HG03280 (cell line): ENCODE measurements around the gene CD44.
A peak's percentile ranks its signal among the peaks of the same experiment; 100 is the strongest.

Source experiments
- ATAC-seq: cut with Tn5 transposase; IDR thresholded peaks from one replicate; pipeline ENCODE4 v1.9.1; 2021; ENCODE audit warnings: mild to moderate bottlenecking, moderate library complexity; ENCODE audit not compliant: unreplicated experiment

The CD44 gene

GRCh38 chr11:35250621-35251020 is 111.7 kb downstream of the CD44 start:
- no peak for ATAC-seq

- ATAC-seq, result no peak
Measured at GRCh38 chr11:35253237-35253636, 114.3 kb downstream of the CD44 start.

DNA sequence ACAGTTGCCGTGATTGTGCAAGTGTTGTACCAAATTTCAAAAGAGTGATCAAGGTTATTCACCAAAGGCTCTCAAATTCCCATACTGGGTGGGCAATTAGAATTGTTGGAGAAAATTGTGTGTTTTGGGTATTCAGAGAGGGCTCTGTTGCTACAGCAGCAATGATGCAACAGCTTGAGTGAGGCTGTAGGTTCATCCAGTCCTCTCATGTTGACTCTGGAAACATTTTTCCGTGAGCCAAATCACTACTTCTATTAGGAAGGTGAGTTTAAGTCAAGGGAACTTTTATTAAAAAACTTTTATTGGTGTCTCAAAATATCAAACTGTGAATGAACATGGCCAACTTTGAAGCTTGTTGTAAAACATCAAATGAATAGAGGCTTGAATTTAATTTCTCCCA is 116.5 kb downstream of the CD44 start:
- ATAC-seq, result no peak

DNA sequence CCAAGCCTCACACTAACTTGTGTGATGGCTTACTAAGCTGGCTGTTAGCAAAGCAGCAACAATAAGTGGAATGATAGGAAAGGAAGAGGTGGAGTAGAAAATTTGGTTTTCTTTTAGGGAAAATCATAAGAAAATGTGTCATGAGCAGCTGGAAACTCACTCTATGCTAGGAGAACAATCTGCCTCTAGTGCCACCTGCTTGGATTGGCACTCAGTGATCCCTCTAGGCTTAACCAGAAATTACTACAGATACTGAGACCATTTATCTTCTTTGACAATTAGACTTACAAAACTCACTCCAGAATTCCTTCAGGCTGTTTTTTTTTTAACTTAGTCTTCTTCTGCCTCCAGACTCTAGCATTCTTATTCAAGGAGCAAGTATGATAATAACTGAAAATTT is 117.3 kb downstream of the CD44 start:
- ATAC-seq, result no peak

DNA sequence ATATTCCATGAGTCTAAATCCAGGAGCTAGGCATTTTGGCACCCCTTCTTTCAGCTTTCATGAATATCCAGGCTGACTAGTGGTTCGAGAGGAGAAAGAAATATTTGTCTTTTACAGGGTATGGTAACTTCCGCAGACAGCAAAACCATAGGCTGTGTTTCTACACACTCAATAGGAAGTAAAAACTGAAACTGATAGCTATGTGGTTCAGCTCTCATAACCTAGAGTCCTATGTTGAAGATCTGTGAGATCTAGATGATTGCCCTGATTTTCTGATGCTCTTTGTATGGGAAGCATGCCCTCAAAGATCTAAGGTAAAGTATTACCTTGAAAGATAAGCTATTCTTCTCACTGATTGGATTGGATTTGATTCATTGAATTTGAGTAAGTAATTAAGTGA is 118.3 kb downstream of the CD44 start:
- peak; percentile 99 for ATAC-seq

GRCh38 chr11:35259529-35259928 is 120.6 kb downstream of the CD44 start:
- no peak for ATAC-seq

- no peak for ATAC-seq
Measured at GRCh38 chr11:35260342-35260985, 121.5 kb downstream of the CD44 start.

- no peak for ATAC-seq
Measured at GRCh38 chr11:35261197-35261596, 122.2 kb downstream of the CD44 start.

DNA sequence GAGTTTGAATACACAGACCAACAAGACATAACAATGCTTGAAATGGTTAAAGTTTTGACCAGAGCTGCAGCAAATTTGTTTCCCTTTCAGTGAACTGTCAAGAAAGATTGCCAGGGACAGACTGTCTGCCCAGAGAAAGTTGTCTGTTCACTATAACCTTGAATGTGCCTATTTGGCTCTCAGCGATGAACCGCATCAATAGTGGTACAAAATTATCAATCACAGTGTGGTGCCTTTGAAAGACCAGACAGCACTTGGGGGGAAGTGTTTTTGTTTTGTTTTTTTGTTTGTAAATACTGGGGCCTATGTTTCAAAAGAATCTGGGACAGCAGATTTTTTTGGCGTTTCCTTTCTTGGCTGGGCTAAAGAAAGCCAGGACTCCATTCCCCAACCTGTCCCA is 123.1 kb downstream of the CD44 start:
- no peak for ATAC-seq

- ATAC-seq, result no peak
Measured at GRCh38 chr11:35262735-35263134, 123.8 kb downstream of the CD44 start.

DNA sequence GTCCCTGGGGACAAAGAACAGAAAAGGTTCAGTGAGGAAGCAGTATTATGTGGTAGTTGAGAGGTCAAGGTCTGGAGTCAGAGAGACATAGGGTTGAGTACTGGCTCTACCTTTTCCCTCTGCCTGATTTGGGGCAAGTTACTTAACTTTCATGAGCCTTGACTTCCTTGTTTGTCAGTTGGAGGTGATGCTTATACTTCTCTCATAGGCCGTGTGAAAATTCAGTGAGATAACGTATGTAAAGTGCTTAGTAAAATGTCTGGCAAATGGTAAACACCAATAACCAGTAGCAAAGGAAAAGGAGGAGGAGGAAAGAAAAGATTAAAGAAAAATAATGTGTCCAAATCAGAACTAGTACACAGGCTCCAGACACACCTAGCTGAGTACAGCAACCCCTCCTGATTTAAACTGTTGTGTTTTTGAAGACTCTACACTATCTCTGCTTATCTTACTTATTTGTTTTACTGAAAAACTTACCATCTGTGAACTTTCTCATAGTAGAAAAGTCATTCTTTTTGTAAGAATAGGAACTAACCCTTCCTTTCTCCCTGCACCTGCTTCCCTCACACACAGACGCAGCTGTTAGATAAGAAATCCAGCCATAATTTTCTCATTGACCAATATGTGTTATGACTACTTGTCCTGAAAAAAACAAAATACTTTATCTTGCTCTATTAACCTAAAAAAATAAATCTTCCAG is 126.9 kb downstream of the CD44 start:
- ATAC-seq, result no peak

GRCh38 chr11:35267504-35267903 is 128.5 kb downstream of the CD44 start:
- ATAC-seq, result no peak

DNA sequence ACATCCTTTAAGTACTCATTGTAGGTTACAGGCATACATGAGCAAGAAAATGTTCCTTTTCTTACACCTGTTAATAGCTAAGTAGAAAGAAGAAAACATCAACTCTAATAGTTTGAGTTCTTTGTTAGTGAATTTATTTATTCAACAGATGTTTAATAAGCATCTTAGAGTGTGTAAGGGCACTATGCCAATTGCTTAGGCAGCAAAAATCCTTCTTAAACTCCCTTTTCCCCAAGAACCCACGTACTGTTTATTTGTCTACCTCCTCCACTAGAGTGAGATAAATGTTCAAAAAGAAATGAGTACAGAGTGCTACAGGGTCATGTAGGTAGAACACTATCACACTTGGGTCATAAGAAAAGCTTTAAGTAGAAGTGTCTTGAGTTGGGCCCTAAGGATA is 131.4 kb downstream of the CD44 start:
- no peak for ATAC-seq

DNA sequence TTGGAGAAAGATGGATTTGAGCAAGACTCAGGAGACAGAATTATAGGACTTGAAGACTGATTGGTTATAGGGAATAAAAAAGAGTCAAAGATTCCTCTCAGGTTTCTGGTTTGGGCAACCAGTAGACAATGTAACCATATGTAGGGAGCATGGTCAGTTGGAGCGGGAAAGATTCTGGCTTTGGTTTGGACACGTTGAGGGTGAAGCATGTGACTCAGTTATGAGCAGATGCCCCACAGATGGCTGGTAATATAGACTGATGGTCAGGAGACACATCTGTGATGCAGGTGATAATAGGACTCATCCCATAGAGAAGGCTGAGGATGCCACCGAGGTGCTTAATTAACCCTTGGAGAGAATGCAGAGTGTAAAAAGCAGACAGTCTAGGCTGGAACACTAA is 132.1 kb downstream of the CD44 start:
- no peak for ATAC-seq

DNA sequence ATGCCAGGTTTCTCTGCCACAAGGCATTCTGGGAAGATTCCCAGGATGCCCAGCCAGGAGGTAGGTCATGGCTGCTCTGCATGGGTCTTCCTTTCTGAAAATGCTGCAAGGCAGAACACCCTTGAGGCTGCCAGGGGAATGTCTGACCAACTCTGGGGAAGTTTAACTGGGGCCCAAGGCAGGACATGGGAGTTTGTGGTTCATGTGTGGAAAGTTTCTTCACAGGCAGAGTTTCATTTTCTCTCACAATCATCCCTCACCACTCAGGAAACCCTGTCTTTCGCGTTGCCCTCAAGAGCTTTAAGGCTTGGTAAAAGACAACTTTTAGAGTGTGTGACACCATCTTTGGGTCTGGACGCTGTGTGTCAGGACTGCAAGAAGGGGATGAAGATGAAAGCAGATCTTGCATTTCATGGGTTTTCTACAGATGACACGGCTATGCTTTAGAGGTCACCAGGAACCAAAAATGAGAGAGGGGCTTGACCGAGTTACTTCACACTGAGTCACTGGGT is 133.5 kb downstream of the CD44 start:
- peak; percentile 72 for ATAC-seq

- no peak for ATAC-seq
Measured at GRCh38 chr11:35274909-35275785, 136.2 kb downstream of the CD44 start.

- ATAC-seq, result no peak
Measured at GRCh38 chr11:35275786-35276170, 136.8 kb downstream of the CD44 start.

- no peak for ATAC-seq
Measured at GRCh38 chr11:35276396-35277145, 137.6 kb downstream of the CD44 start.

GRCh38 chr11:35277827-35278226 is 138.9 kb downstream of the CD44 start:
- no peak for ATAC-seq

GRCh38 chr11:35280727-35281126 is 141.8 kb downstream of the CD44 start:
- no peak for ATAC-seq

DNA sequence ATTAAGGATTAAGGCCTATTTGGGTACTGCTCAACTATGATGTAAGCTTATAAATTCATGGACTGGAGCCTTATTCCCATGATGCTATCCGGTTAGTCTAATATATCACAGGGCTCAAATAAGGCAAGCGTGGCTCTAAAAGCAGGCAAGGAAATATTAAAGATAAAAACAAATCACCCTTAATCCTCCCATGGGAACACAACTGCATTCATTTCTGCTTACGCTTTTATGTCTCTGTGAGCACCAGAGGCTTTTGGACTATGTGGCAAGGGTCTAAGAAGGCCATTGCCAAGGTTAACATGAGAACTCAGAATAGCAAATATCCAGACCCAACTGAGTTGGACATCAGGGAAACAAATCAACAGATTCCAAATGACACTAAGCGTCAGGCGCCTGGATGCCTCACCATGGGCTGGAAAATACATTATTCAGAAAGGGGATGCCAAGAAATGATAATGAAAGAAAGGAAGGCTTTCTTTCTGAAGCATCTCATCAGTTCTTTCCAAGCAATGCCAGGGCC is 142.3 kb downstream of the CD44 start:
- no peak for ATAC-seq
